HG02588 (cell line): ENCODE data around the gene IFNL4.
"Not testable (repeated sequence)": the region's sequence is repeated elsewhere in the genome, so short reads cannot be mapped to it uniquely, and the experiment has no call there.

Experiments
- ATAC-seq: cut with Tn5 transposase; IDR thresholded peaks from one replicate; pipeline ENCODE4 v1.9.1; 2021; ENCODE audit warnings: mild to moderate bottlenecking, moderate library complexity; ENCODE audit not compliant: unreplicated experiment

Gene IFNL4

GRCh38 chr19:39261704-39262103 lies 13.0 kb upstream of the IFNL4 start:
- no peak for ATAC-seq

GRCh38 chr19:39257227-39257626 lies 8.6 kb upstream of the IFNL4 start:
- no peak for ATAC-seq

GRCh38 chr19:39254531-39255345 lies 6.1 kb upstream of the IFNL4 start:
- ATAC-seq: no peak

GRCh38 chr19:39253374-39254149 lies 4.9 kb upstream of the IFNL4 start:
- no peak for ATAC-seq

- no peak for ATAC-seq
Observed at GRCh38 chr19:39252458-39252857, 3.8 kb upstream of the IFNL4 start.

GRCh38 chr19:39251846-39252245 lies 3.2 kb upstream of the IFNL4 start:
- no peak for ATAC-seq

GRCh38 chr19:39251081-39251480 lies 2.4 kb upstream of the IFNL4 start:
- ATAC-seq: no peak

GRCh38 chr19:39247701-39248664 lies 673 bp downstream of the IFNL4 start:
- no peak for ATAC-seq

- ATAC-seq: no peak
Observed at GRCh38 chr19:39246951-39247669, 1.5 kb downstream of the IFNL4 start.

- not testable (repeated sequence) for ATAC-seq
Observed at GRCh38 chr19:39245166-39245565, 3.5 kb downstream of the IFNL4 start.

- not testable (repeated sequence) for ATAC-seq
Observed at GRCh38 chr19:39244410-39245100, 4.1 kb downstream of the IFNL4 start, which contains the start of gene IFNL3. Gene IFNL3 (minus strand): TSS chr19:39245006. CDS start chr19:39244967, 39 bp downstream.

- ATAC-seq: not testable (repeated sequence)
Observed at GRCh38 chr19:39243741-39244140, 4.9 kb downstream of the IFNL4 start.

GRCh38 chr19:39240421-39240820 lies 8.2 kb downstream of the IFNL4 start:
- ATAC-seq: no peak

- ATAC-seq: no peak
Observed at GRCh38 chr19:39238944-39239343, 9.7 kb downstream of the IFNL4 start.

GRCh38 chr19:39238209-39238608 lies 10.4 kb downstream of the IFNL4 start:
- no peak for ATAC-seq

- no peak for ATAC-seq
Observed at GRCh38 chr19:39237200-39238184, 11.2 kb downstream of the IFNL4 start.

- ATAC-seq: no peak
Observed at GRCh38 chr19:39236527-39236926, 12.1 kb downstream of the IFNL4 start.

GRCh38 chr19:39232708-39233107 lies 15.9 kb downstream of the IFNL4 start:
- ATAC-seq: no peak
